Mesangial cell (primary cell): ENCODE results near the gene ORC5. TPM values are rescaled to one million over a fixed set of nuclear protein-coding genes. Genes with fewer than 3 reads are reported as not detected.

Experiments used
- total RNA-seq: library from RNA; depleted of rRNA; stranded (reverse); fragments of >200 nt; gene quantifications from 2 replicates; pipeline ENCODE4 v1.2.3, GENCODE V29; 2015

ORC5 gene
- 8.6 and 17.3 TPM in 2 replicates for total RNA-seq

GRCh38 chr7:104207731-104208420 is at the start of gene ORC5:
Gene ORC5 (minus strand): TSS chr7:104208013. CDS start chr7:104207904, 109 bp downstream.

Other genes with a start within 250 kb of the ORC5 start
- gene RELN, start 218.4 kb downstream of the ORC5 start, total RNA-seq = 3.1 and 10.1 TPM in 2 replicates
- gene LHFPL3, start 120.6 kb upstream of the ORC5 start, total RNA-seq = not detected in 2 replicates